Omental fat pad (tissue), 4 donors: Measurements from ENCODE around the gene MATCAP1. TPM values are rescaled to one million over a fixed set of nuclear protein-coding genes. Genes with fewer than 3 reads are reported as not detected.

ENCODE experiments used
- ATAC-seq: fragments of 150-250 bp; one replicate; pipeline ENCODE4 v1.9.1; 2016; ENCODE audit warnings: mild to moderate bottlenecking, moderate library complexity; ENCODE audit not compliant: low FRiP score
- DNase-seq: peaks from one replicate; pipeline ENCODE4 v3.0.0-alpha.2; 2019; ENCODE audit warnings: low spot score
- CTCF ChIP-seq, 3 donors: fragments of 450-650 bp; IDR thresholded peaks; one replicate each; pipeline ENCODE4 v1.5.1; 2016 to 2017; ENCODE audit warnings: antibody characterized with exemption in 3 of 3, mild to moderate bottlenecking in 3 of 3, moderate library complexity in 2 of 3
- total RNA-seq, 4 donors: library from RNA; depleted of rRNA; stranded (reverse); fragments of >200 nt; gene quantifications; one replicate each; pipeline ENCODE4 v1.1.0, GENCODE V29; 2016

MATCAP1 gene
- total RNA-seq, 4 donors from 2014 or later = 12.6 to 53.4 (median 17.2) TPM

GRCh38 chr16:67212766-67213165, 29.0 kb upstream of the MATCAP1 start:
- TF ChIP-seq CTCF (IDR thresholded peaks at IDR 0.05) = no peak
- DNase-seq (no peak), ATAC-seq (no peak)

GRCh38 chr16:67211674-67212073, 27.9 kb upstream of the MATCAP1 start:
- no peak for TF ChIP-seq CTCF (IDR thresholded peaks at IDR 0.05)
- DNase-seq (no peak), ATAC-seq (no peak)

GRCh38 chr16:67210069-67210937, 26.5 kb upstream of the MATCAP1 start:
- ATAC-seq (no peak), DNase-seq (no peak)
- TF ChIP-seq CTCF (IDR thresholded peaks at IDR 0.05) = no peak

GRCh38 chr16:67209565-67209964, 25.8 kb upstream of the MATCAP1 start:
- TF ChIP-seq CTCF (IDR thresholded peaks at IDR 0.05) = no peak
- ATAC-seq = no peak
- DNase-seq = no peak

- no peak for ATAC-seq
- no peak for DNase-seq
- TF ChIP-seq CTCF (IDR thresholded peaks at IDR 0.05) = no peak
These were observed 24.6 kb upstream of the MATCAP1 start for GRCh38 chr16:67208154-67208896.

GRCh38 chr16:67207249-67208091, 23.7 kb upstream of the MATCAP1 start:
- ATAC-seq = no peak
- no peak for DNase-seq
- no peak for TF ChIP-seq CTCF (IDR thresholded peaks at IDR 0.05)
